Measurements from ENCODE around the gene APP. TPM values are rescaled to one million over a fixed set of nuclear protein-coding genes. Genes with fewer than 3 reads are reported as not detected.

APP gene
- total and polyA plus RNA-seq, 2 of the 13 experiments (the other 11 are each of a cell fraction or from before 2014, with no cell fraction given): 70.6 to 262 TPM

DNA sequence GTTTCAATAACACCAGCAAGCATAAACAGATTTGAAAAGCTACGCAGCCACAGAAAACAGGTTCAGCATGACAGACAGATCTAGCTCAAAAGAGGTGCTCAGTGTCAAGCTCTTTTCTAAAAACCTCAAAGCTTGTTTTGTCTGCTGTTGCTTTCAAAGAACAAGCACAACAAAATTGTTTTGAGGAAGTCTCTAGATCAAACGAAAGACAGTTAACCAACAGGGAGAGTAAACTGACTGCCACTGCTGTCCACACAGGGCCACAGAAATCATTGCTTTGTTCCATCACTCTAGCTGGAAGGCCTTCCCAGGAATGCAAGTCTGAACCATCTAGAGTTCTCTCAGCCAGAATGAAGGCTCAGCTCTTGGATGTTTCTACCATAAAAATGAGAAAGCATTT lies 12.8 kb downstream of the APP start:
- BruUV-seq (replicated peaks): no TSS peak
- ChIA-PET CTCF (ENCODE audit: low intra/inter-chr PET ratio, low total read pairs) (no interaction called here), POLR2A (interaction anchor here (1.1 kb wide), 1 partner anchor 12 kb away, joined by 3 read pairs; no protein-coding TSS in a partner anchor)
- DNase-seq (ENCODE audit: low spot score): no peak
- peak; percentile 66; the same call in 2 of the 3 replicates for ATAC-seq
- Histone ChIP-seq H3K9me3 (ENCODE audit: low read length) (no peaks in the 10 kb centered on the region), H3K27me3 (ENCODE audit: control insufficient read depth in 1 of 2, insufficient read depth in 2 of 2, low read length in 2 of 2) (no peaks in the 10 kb centered on the region), H3K4me3 (replicated peaks in 1 of 3; ENCODE audit: insufficient read depth in 1 of 3, low read depth in 2 of 3, low read length in 3 of 3) (no peak overlapping the region), H3K27ac (ENCODE audit: extremely low read length, insufficient read depth, low read length) (no peak overlapping the region), H2AFZ (ENCODE audit: low read length) (no peak overlapping the region), H3K79me2 (ENCODE audit: insufficient read depth, low read length) (peaks cover 76% of the 10 kb centered on the region), H3K4me1 (ENCODE audit: insufficient read depth, low read length) (peaks cover 39% of the 10 kb centered on the region), H3K4me2 (ENCODE audit: low read depth, low read length) (no peak overlapping the region), H3K9ac (ENCODE audit: insufficient read depth, low read depth, low read length) (no peak overlapping the region), H4K20me1 (ENCODE audit: insufficient read depth, low read length) (peaks cover 17% of the 10 kb centered on the region; the same call in 1 of the 2 replicates), H3K36me3 (replicated peaks in 1 of 2; ENCODE audit: control insufficient read depth in 1 of 2, insufficient read depth in 2 of 2, low read length in 2 of 2) (no peaks in the 10 kb centered on the region)
- TF ChIP-seq ZEB1 (IDR thresholded peaks at IDR 0.05; ENCODE audit: insufficient replicate concordance, low read depth) (no peak), BCL6 (CRISPR knock-in tag; IDR thresholded peaks at IDR 0.05) (peak; percentile 64)
- intact Hi-C loops (cut with micrococcal nuclease; ENCODE audit: unreplicated experiment) (no loop called here), in situ Hi-C loops (cut with HindIII; ENCODE audit: extremely low pct_ligation_motif_present, low pct_unique_long_range_greater_than_20kb) (no loop called here)
- FAIRE-seq: no peak
- WGBS (ENCODE audit: low lambda C conversion rate): 64% methylated on average over 2 of the region's 2 CpGs

DNA sequence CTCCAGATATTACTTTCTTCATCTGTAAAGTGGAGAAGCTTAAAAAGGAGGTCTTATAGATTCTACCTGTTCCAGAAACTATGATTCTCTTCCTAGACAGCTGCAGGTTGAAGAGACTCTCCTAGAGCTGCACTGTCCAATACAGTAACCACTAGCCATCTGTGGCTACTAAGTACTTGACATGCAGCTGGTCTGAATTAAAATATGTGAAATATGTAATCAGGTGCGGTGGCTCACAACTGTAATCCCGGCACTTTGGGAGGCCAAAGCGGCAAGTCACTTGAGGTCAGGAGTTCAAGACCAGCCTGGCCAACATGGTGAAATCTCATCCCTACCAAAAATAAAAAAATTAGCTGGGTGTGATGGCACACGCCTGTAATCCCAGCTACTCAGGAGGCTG lies 15.8 kb downstream of the APP start:
- in situ Hi-C loops (cut with HindIII; ENCODE audit: extremely low pct_ligation_motif_present, low pct_unique_long_range_greater_than_20kb): no loop called here
- FAIRE-seq (no peak), ATAC-seq (no peak), DNase-seq (ENCODE audit: low spot score) (no peak)
- Histone ChIP-seq H3K27me3 (ENCODE audit: control insufficient read depth in 1 of 2, insufficient read depth in 2 of 2, low read length in 2 of 2) (no peaks in the 10 kb centered on the region), H3K4me3 (replicated peaks in 1 of 3; ENCODE audit: insufficient read depth in 1 of 3, low read depth in 2 of 3, low read length in 3 of 3) (no peak overlapping the region), H3K4me1 (ENCODE audit: insufficient read depth, low read length) (peaks cover 29% of the 10 kb centered on the region), H3K36me3 (replicated peaks in 1 of 2; ENCODE audit: control insufficient read depth in 1 of 2, insufficient read depth in 2 of 2, low read length in 2 of 2) (no peaks in the 10 kb centered on the region), H3K9me3 (ENCODE audit: low read length) (no peaks in the 10 kb centered on the region), H3K27ac (ENCODE audit: extremely low read length, insufficient read depth, low read length) (no peak overlapping the region), H4K20me1 (ENCODE audit: insufficient read depth, low read length) (peaks cover 21% of the 10 kb centered on the region), H2AFZ (ENCODE audit: low read length) (no peak overlapping the region), H3K9ac (ENCODE audit: insufficient read depth, low read depth, low read length) (no peak overlapping the region), H3K79me2 (ENCODE audit: insufficient read depth, low read length) (peaks cover 62% of the 10 kb centered on the region), H3K4me2 (ENCODE audit: low read depth, low read length) (no peak overlapping the region)
- intact Hi-C loops (cut with micrococcal nuclease; ENCODE audit: unreplicated experiment): no loop called here
- 72% methylated on average over 4 of the region's 4 CpGs for WGBS (ENCODE audit: low lambda C conversion rate)
- no TSS peak for BruUV-seq (replicated peaks)
- CTCF ChIA-PET (ENCODE audit: low intra/inter-chr PET ratio, low total read pairs): no interaction called here
- POLR2A ChIA-PET: no interaction called here
- TF ChIP-seq, protein P1, sequence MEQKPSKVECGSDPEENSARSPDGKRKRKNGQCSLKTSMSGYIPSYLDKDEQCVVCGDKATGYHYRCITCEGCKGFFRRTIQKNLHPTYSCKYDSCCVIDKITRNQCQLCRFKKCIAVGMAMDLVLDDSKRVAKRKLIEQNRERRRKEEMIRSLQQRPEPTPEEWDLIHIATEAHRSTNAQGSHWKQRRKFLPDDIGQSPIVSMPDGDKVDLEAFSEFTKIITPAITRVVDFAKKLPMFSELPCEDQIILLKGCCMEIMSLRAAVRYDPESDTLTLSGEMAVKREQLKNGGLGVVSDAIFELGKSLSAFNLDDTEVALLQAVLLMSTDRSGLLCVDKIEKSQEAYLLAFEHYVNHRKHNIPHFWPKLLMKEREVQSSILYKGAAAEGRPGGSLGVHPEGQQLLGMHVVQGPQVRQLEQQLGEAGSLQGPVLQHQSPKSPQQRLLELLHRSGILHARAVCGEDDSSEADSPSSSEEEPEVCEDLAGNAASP (CRISPR knock-in tag; IDR thresholded peaks at IDR 0.05; ENCODE audit: borderline replicate concordance): no peak
- TF ChIP-seq ZKSCAN5 (CRISPR knock-in tag; IDR thresholded peaks at IDR 0.05) (no peak), HOXA9 (CRISPR knock-in tag; IDR thresholded peaks at IDR 0.05; ENCODE audit: borderline replicate concordance) (no peak), DMAP1 (CRISPR knock-in tag; IDR thresholded peaks at IDR 0.05) (no peak), ZNF367 (CRISPR knock-in tag; IDR thresholded peaks at IDR 0.05; ENCODE audit: borderline replicate concordance) (no peak), ZNF180 (CRISPR knock-in tag; IDR thresholded peaks at IDR 0.05; ENCODE audit: borderline replicate concordance, low read depth) (no peak), NRL (CRISPR knock-in tag; IDR thresholded peaks at IDR 0.05; ENCODE audit: borderline replicate concordance) (no peak), ZNF839 (CRISPR knock-in tag; IDR thresholded peaks at IDR 0.05; ENCODE audit: borderline replicate concordance) (no peak), FOXA1 (IDR thresholded peaks at IDR 0.05) (no peak), FOXA1 (CRISPR knock-in tag; IDR thresholded peaks at IDR 0.05) (no peak)
- TF ChIP-seq, protein P2, sequence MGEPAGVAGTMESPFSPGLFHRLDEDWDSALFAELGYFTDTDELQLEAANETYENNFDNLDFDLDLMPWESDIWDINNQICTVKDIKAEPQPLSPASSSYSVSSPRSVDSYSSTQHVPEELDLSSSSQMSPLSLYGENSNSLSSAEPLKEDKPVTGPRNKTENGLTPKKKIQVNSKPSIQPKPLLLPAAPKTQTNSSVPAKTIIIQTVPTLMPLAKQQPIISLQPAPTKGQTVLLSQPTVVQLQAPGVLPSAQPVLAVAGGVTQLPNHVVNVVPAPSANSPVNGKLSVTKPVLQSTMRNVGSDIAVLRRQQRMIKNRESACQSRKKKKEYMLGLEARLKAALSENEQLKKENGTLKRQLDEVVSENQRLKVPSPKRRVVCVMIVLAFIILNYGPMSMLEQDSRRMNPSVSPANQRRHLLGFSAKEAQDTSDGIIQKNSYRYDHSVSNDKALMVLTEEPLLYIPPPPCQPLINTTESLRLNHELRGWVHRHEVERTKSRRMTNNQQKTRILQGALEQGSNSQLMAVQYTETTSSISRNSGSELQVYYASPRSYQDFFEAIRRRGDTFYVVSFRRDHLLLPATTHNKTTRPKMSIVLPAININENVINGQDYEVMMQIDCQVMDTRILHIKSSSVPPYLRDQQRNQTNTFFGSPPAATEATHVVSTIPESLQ (CRISPR knock-in tag; conservative IDR thresholded peaks at IDR 0.05): no peak
- TF ChIP-seq, protein P3, sequence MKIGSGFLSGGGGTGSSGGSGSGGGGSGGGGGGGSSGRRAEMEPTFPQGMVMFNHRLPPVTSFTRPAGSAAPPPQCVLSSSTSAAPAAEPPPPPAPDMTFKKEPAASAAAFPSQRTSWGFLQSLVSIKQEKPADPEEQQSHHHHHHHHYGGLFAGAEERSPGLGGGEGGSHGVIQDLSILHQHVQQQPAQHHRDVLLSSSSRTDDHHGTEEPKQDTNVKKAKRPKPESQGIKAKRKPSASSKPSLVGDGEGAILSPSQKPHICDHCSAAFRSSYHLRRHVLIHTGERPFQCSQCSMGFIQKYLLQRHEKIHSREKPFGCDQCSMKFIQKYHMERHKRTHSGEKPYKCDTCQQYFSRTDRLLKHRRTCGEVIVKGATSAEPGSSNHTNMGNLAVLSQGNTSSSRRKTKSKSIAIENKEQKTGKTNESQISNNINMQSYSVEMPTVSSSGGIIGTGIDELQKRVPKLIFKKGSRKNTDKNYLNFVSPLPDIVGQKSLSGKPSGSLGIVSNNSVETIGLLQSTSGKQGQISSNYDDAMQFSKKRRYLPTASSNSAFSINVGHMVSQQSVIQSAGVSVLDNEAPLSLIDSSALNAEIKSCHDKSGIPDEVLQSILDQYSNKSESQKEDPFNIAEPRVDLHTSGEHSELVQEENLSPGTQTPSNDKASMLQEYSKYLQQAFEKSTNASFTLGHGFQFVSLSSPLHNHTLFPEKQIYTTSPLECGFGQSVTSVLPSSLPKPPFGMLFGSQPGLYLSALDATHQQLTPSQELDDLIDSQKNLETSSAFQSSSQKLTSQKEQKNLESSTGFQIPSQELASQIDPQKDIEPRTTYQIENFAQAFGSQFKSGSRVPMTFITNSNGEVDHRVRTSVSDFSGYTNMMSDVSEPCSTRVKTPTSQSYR (CRISPR knock-in tag; IDR thresholded peaks at IDR 0.05; ENCODE audit: borderline replicate concordance): no peak

All from HepG2 (cell line).